NCI-H2171 treated with DMSO at 0.1 percent for 48 hours (cell line): ENCODE measurements around the gene BAIAP2L1.
"Not testable (repeated sequence)": the region's sequence is repeated elsewhere in the genome, so short reads cannot be mapped to it uniquely, and the experiment has no call there.

Experiments
- DNase-seq: peaks from one replicate; lab custom pipeline; 2025; lab: John Stamatoyannopoulos, UW

The BAIAP2L1 gene

DNA sequence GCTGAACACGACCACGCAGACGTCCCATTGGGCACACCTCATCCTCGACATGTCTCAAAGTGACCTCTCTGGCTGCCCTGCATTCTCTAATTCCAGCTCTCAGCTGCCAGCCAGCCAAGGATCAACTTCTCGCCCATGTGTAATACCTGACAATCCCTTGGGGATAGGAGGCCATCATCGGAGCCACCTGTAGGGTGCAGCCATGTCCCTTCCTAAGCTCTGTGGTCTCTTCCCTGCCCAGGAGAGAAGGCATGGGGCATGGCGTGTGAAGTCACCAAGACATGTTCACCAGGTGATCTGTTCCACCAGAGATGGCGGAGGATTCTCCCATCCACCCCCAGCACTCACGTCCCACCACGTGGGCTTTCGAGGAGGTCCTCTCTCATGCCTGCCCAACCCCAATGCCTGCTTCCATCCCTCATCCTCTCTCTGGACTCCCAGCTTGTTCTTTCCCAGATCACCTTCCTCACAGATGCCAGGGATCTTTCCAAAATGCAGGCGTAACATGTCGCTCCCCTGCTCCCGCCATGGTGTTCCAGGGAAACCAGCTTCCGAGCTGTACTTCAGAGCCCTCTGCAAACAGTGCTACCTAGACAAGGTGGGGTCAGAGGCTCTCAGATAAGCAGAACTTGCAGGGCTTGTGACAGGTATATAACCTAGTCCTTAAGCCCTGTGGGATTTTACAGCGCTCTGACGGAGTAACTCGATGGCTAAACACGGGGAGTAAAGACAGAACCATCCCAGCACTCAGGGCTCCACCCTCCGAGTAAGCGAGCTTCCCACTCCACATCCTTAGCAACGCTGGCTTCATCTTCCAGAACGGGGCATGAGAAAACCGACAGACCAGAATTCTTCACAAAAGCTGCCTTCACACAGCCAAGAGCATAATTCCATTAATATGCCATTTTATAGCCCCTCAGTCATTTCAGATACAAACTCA lies 78.3 kb downstream of the BAIAP2L1 start:
- no peak for DNase-seq

GRCh38 chr7:98321301-98321700 lies 79.6 kb downstream of the BAIAP2L1 start:
- peak; percentile 3 for DNase-seq

- DNase-seq = no peak
Measured at GRCh38 chr7:98319176-98319575, 81.7 kb downstream of the BAIAP2L1 start.

DNA sequence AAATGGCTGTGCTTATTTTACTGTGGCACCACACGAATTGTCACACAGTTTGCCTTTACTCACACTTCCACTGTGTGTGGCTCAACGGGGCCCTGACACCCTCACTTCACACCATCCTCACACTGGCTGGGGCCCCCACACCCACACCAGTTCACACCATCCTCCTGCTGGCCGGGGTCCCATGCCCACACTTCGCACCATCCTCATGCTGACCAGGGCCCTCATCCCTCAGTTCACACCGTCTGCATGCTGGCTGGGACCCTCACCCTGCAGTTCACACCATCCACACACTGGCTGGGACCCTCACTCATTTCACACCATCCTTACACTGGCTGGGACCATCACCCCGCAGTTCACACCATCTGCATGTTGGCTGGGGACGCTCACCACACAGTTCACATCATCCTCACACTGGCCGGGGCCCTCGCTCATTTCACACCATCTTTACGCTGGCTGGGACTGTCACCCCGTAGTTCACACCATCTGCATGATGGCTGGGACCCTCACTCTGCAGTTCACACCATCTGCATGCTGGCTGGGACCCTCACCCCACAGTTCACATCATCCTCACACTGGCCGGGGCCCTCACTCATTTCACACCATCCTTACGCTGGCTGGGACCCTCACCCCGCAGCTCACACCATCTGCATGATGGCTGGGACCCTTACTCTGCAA lies 83.4 kb downstream of the BAIAP2L1 start:
- DNase-seq = no peak

GRCh38 chr7:98315994-98316527 lies 84.8 kb downstream of the BAIAP2L1 start:
- DNase-seq = not testable (repeated sequence)

GRCh38 chr7:98315318-98315993 lies 85.4 kb downstream of the BAIAP2L1 start:
- no peak for DNase-seq

DNA sequence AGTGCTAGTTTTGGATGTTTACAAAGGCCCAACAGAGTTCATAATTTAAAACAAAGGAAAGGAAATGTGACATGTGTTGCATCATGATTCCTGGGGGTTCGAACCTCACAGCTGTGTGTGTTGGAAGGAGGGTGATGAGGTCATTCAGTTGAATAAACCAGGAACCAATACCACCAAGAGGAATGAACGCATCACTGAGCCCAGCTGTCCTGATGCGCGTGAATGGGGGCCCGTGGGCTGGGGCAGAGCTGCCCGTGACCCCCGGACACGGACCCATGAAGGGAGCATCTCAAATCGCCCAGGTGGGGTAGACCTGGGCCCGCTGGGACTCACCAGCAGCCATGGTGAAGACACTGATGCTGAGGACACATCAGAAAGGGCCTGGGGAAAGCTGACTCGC lies 86.4 kb downstream of the BAIAP2L1 start:
- no peak for DNase-seq

GRCh38 chr7:98312201-98312600 lies 88.7 kb downstream of the BAIAP2L1 start:
- no peak for DNase-seq

GRCh38 chr7:98309566-98309965 lies 91.3 kb downstream of the BAIAP2L1 start:
- DNase-seq = no peak

DNA sequence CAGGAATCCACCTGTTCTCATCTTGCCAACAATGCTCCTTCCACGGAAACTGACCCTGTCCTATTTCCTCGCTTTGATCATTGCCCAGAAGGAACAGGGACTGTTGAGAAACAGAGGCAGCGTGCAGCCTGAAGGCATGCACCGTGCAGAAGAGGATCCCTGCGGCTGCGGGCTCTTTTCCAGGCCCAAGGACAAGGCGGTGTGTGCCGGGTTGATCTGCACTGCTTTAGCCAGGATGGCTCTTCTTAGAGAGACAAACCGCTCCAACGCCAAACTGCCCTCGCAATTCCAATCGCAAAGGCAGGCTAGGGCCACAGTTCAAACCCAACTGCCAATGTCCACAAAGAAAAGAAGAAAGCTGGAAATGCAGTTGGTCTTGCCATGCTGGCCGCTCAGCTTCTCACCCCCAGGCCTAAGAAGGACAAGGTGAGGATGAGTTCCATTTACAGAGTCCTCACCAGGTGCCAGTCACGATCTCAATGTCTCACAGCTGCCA lies 92.9 kb downstream of the BAIAP2L1 start:
- DNase-seq = no peak

- DNase-seq = no peak
Measured at GRCh38 chr7:98305951-98306535, 94.8 kb downstream of the BAIAP2L1 start.

- DNase-seq = no peak
Measured at GRCh38 chr7:98303906-98304305, 97.0 kb downstream of the BAIAP2L1 start.

DNA sequence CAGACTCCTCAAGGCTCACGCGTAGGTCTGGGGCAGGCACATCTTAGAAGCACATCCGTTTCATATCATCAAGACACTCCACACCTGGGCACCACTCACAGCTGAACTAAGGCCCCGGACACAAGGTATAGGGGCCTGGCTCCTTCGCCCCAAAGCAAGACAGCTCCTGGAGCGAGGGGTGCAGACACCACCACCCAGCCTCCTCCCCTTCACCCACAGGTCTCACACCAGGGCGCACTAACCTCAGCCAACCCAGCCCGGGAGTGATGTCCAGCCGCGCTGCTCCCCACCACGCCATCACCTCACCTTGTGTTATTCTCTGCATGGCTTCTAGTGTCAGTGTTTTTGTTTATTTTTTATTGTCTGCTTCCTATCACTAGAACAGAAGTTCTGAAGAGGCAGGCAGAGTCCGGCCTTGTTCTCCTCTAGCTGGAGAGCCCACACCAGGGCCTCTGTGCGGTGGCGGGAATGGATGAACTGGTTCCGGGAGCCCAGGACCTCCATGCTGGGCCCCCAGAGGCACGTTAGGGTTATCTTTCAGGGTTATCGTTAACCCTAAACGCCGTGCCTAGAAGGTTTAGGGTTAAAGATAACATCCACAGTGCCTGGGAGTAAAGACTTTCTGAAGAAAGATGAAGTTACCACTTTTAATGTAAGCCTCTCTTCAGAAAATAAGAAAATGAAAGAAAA lies 97.6 kb downstream of the BAIAP2L1 start:
- DNase-seq = no peak

DNA sequence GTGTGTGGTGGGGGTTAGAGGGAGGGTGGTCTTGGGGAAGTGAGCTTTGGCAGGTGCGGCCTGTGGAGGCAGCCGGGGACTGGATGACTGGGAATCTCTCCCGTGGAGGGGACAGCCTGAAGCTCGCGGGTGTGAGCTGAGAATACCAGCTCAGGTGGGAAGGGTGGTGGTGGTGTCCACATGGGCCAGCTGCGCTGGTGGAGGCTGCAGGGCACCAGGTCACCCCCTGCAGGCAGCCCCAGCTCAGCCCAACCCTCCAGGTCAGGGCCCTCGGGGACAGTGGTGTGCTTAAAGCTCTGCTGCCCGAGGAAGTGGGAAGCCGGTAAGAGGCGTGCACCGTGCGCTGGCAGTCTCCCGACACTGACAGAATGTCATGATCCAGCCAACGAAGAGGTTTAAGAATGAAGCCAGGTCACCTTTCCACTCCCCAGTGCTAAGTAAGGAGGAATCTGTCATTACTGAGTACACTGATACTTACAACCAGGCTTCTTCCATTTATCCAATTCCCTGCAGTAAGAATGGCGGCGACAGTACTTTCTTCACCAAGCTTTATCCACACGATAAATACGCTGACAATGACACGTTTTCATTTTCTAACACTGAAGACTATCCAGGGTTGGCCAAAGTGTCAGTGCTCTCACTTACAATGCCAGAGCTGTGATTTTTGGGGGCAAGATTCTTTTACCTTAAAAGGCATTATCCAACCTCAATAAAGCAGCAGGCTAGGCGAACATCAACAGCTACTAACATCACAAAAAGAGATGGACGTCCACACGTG lies 99.0 kb downstream of the BAIAP2L1 start:
- DNase-seq = no peak

GRCh38 chr7:98300595-98301372 lies 100.1 kb downstream of the BAIAP2L1 start:
- no peak for DNase-seq

DNA sequence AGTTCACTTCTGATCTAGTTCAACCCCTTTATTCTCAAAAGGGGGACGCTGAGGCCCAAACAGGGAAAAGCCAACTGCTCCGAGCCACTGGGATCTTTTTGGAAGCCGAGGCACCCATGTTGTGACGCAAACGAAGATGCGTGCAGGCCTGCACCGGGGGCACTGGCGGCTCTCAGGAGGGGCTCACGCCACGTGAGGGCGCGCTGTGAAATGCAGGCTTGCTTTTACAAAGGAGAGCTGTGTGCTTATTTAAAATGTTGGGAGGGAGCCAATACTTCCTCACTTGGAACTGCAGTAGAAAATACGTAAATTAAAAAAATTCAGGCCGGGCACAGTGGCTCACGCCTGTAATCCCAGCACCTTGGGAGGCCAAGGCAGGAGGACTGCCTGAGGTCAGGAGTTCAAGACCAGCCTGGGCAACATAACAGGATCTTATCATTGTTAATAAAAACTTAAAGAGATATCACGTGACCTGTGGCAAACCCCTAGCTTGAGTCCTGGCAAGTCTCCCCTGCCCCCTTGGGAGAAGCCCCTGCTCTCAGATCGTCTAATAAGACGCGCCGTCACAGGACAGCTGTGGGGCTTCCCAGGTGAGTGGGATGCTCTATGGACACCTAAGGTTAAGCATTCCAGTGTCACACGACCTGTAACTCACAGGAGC lies 103.1 kb downstream of the BAIAP2L1 start:
- DNase-seq = no peak

DNA sequence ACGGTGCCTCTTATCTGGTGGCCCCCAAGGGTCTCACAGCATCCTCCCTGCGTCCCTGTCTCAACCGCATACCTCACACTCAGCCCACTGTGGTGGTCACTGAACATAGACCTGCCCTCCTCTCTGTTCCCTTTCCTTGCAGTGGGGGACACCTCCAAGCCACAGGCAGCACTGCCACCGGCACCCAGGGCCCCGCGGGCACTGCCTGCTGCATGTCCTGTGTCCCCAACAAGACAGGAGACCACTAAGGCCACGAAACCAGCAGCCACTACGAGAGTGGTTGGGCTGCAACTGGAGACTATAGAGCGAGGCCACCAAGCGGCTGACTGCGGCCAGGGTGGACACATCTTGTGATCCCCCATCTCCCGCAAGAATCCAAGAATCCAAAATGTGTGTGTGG lies 104.1 kb downstream of the BAIAP2L1 start:
- no peak for DNase-seq

DNA sequence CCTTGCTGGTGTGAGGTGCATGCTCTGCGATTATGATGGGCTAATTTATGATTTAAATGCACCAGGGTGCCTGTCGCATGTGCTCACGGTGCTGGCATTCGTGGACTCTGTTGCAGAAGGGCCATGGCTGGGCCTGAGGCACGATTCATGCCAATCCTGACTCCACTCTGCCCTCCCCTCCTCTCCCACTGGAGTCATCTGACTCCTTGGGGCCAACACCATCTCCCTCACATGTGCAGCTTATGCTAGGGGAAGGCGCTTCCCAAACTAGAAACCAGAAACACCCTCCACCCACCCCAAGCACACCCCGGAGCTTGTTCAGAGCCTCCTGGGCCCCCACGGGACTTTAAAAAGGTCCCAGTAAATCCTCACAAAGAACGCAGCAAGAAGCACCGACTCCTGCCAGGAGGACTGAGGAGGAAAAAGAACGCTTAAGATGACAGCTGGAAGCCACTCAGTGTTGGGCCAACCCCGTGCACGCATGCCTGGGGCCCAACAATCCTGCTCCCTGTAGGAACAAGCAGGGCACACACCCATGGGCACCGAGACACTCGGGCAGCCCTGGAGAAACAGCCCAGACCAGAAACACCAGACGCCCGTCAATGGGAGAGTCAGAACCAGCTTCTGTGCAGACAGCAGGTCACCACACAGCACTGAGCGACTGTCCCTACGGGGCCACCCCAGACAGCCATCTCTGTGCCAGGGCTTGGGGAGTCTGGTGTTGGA lies 105.3 kb downstream of the BAIAP2L1 start:
- DNase-seq = no peak
